Neural cell (in vitro differentiated cells): ENCODE data around the gene DNAJC5. TPM values are rescaled to one million over a fixed set of nuclear protein-coding genes. Genes with fewer than 3 reads are reported as not detected.

Source experiments
- H2AFZ ChIP-seq: fragments of 200-600, 300-800 bp; sonication (generic), shearing (Covaris generic); 2 replicates; pipeline ENCODE4 v1.6.0; 2014; ENCODE audit warnings: low read depth, mild to moderate bottlenecking, antibody characterized with exemption, low read length, moderate library complexity
- H3F3A ChIP-seq: fragments of 200-600 bp; shearing (Covaris generic); 2 replicates; pipeline ENCODE4 v1.6.1; 2016; ENCODE audit warnings: mild to moderate bottlenecking, moderate library complexity, mixed read lengths, antibody characterized with exemption, low read length; ENCODE audit not compliant: insufficient read depth, poor library complexity, severe bottlenecking
- H3K27ac ChIP-seq: fragments of 200-600, 300-800 bp; sonication (generic), shearing (Covaris generic); 2 replicates; pipeline ENCODE4 v1.5.1; 2014; ENCODE audit warnings: mild to moderate bottlenecking, low read length, moderate library complexity
- H3K27me3 ChIP-seq: fragments of 300-800, 200-600 bp; sonication (generic), shearing (Covaris generic); 2 replicates; pipeline ENCODE4 v1.6.0; 2014; ENCODE audit warnings: mild to moderate bottlenecking, low read depth, low read length, moderate library complexity; ENCODE audit not compliant: insufficient read depth
- H3K36me3 ChIP-seq: fragments of 300-800, 200-600 bp; sonication (generic), shearing (Covaris generic); 2 replicates; pipeline ENCODE4 v1.5.1; 2014; ENCODE audit warnings: mild to moderate bottlenecking, antibody characterized with exemption, low read length, moderate library complexity; ENCODE audit not compliant: insufficient read depth
- H3K4me2 ChIP-seq: fragments of 300-800, 200-600 bp; sonication (generic), shearing (Covaris generic); 2 replicates; pipeline ENCODE4 v1.6.0; 2014; ENCODE audit warnings: mild to moderate bottlenecking, low read length
- H3K4me3 ChIP-seq: fragments of 300-800, 200-600 bp; sonication (generic), shearing (Covaris generic); 2 replicates; pipeline ENCODE4 v1.5.1; 2014; ENCODE audit warnings: mild to moderate bottlenecking, low read length, moderate library complexity
- H3K79me2 ChIP-seq: fragments of 200-600 bp; shearing (Covaris generic); replicated peaks from 2 replicates; pipeline ENCODE4 v1.6.0; 2014; ENCODE audit warnings: mild to moderate bottlenecking, low read length, moderate library complexity; ENCODE audit not compliant: insufficient read depth
- H3K9ac ChIP-seq: fragments of 300-800, 200-600 bp; sonication (generic), shearing (Covaris generic); 2 replicates; pipeline ENCODE4 v1.6.1; 2016; ENCODE audit warnings: mild to moderate bottlenecking, low read length, mixed read lengths
- H3K9me2 ChIP-seq: fragments of 200-600 bp; shearing (Covaris generic); 2 replicates; pipeline ENCODE4 v1.6.1; 2016; ENCODE audit warnings: mild to moderate bottlenecking, low read length, mixed read lengths; ENCODE audit not compliant: insufficient read depth
- H3K9me3 ChIP-seq: fragments of 200-600, 300-800 bp; sonication (generic), shearing (Covaris generic); 2 replicates; pipeline ENCODE4 v1.6.1; 2016; ENCODE audit warnings: mild to moderate bottlenecking, mixed run types, low read length, moderate library complexity, mixed read lengths
- H4K20me1 ChIP-seq: fragments of 200-600 bp; shearing (Covaris generic); 2 replicates; pipeline ENCODE4 v1.6.1; 2016; ENCODE audit warnings: mild to moderate bottlenecking, mixed run types; ENCODE audit not compliant: insufficient read depth
- CTCF ChIP-seq: fragments of 450-650 bp; IDR thresholded peaks from 2 replicates; pipeline ENCODE4 v1.5.1; 2014; ENCODE audit warnings: antibody characterized with exemption, mild to moderate bottlenecking, moderate library complexity; ENCODE audit not compliant: poor library complexity, severe bottlenecking
- EP300 ChIP-seq: fragments of 450-650 bp; conservative IDR thresholded peaks from 2 replicates; pipeline ENCODE4 v1.6.1; 2014; ENCODE audit warnings: antibody characterized with exemption, mild to moderate bottlenecking, moderate library complexity; ENCODE audit not compliant: poor library complexity, severe bottlenecking
- POLR2AphosphoS5 ChIP-seq: IDR thresholded peaks from 2 replicates; pipeline ENCODE4 v1.6.1; 2012
- RAD21 ChIP-seq: fragments of 450-650 bp; conservative IDR thresholded peaks from 2 replicates; pipeline ENCODE4 v1.6.1; 2014; ENCODE audit warnings: antibody characterized with exemption, mild to moderate bottlenecking, moderate library complexity
- REST ChIP-seq: IDR thresholded peaks from 2 replicates; pipeline ENCODE4 v1.6.1; 2012; ENCODE audit warnings: borderline replicate concordance
- TAF1 ChIP-seq: IDR thresholded peaks from 2 replicates; pipeline ENCODE4 v1.6.1; 2012; ENCODE audit warnings: low read depth
- polyA plus RNA-seq: library from polyadenylated mRNA; depleted of rRNA; stranded (reverse); fragments of >200 nt; gene quantifications from 2 replicates; pipeline ENCODE4 v1.2.3, GENCODE V29; 2014

DNAJC5 gene
- polyA plus RNA-seq, 1 donor from 2014 or later, result 82.8 TPM

- peak within 1 kb of the TSS; percentile 69 for H2AFZ ChIP-seq
- no peaks in the 10 kb centered on the region for H3K27me3 ChIP-seq
- peak within 1 kb of the TSS; percentile 65 for H3K4me2 ChIP-seq
- no peaks in the 10 kb centered on the region for H3K9me3 ChIP-seq
- H4K20me1 ChIP-seq, result no peaks in the 10 kb centered on the region
- no peaks in the 10 kb centered on the region for H3F3A ChIP-seq
- H3K9ac ChIP-seq, result peak within 1 kb of the TSS; percentile 84
- H3K27ac ChIP-seq, result peak within 1 kb of the TSS; percentile 65
- no peaks in the 10 kb centered on the region for H3K9me2 ChIP-seq
- H3K79me2 ChIP-seq, result peaks cover 19% of the 10 kb centered on the region
- no peak for TF ChIP-seq RAD21
- peak; percentile 38 for TF ChIP-seq CTCF
- no peak for TF ChIP-seq REST
- TF ChIP-seq POLR2AphosphoS5, result peak; percentile 51
- no peak for TF ChIP-seq TAF1
- H3K36me3 ChIP-seq, result no peaks in the 10 kb centered on the region
- H3K4me3 ChIP-seq, result peak within 1 kb of the TSS; percentile 96
These were observed 84.8 kb downstream of the DNAJC5 start, which contains the start of gene SAMD10 for GRCh38 chr20:63979557-63980316. SAMD10 (minus strand) TSS chr20:63979642; CDS start chr20:63979467, 175 bp downstream.

GRCh38 chr20:63980317-63980805 lies 85.4 kb downstream of the DNAJC5 start:
- Histone ChIP-seq H3K9me2 (no peaks in the 10 kb centered on the region), H3K27ac (peak overlapping the region; percentile 65), H3K9me3 (no peaks in the 10 kb centered on the region), H3K36me3 (no peaks in the 10 kb centered on the region), H3K79me2 (peaks cover 19% of the 10 kb centered on the region), H4K20me1 (no peaks in the 10 kb centered on the region), H3K4me3 (peak overlapping the region; percentile 96), H3F3A (no peaks in the 10 kb centered on the region), H2AFZ (peak overlapping the region; percentile 6), H3K4me2 (peak overlapping the region; percentile 63), H3K9ac (peak overlapping the region; percentile 84), H3K27me3 (no peaks in the 10 kb centered on the region)
- TF ChIP-seq TAF1 (peak; percentile 16), EP300 (no peak)
